ENCODE data around the gene RNF141. TPM values are rescaled to one million over a fixed set of nuclear protein-coding genes. Genes with fewer than 3 reads are reported as not detected.

Gene RNF141
- total RNA-seq, 1 donor from 2014 or later: 10.5 TPM

GRCh38 chr11:10498426-10499250 is 42.3 kb downstream of the RNF141 start:
- intact Hi-C loops (cut with micrococcal nuclease): no loop called here

GRCh38 chr11:10498022-10498400 is 43.0 kb downstream of the RNF141 start:
- intact Hi-C loops (cut with micrococcal nuclease): no loop called here

GRCh38 chr11:10497371-10498021 is 43.5 kb downstream of the RNF141 start:
- intact Hi-C loops (cut with micrococcal nuclease): no loop called here

GRCh38 chr11:10496296-10496936 is 44.6 kb downstream of the RNF141 start:
- intact Hi-C loops (cut with micrococcal nuclease): no loop called here

- intact Hi-C loops (cut with micrococcal nuclease): no loop called here
Measured at GRCh38 chr11:10495464-10495786, 45.6 kb downstream of the RNF141 start.

GRCh38 chr11:10494636-10495463 is 46.1 kb downstream of the RNF141 start:
- intact Hi-C loops (cut with micrococcal nuclease): no loop called here

- intact Hi-C loops (cut with micrococcal nuclease): no loop called here
Measured at GRCh38 chr11:10493041-10493663, 47.8 kb downstream of the RNF141 start.

GRCh38 chr11:10492084-10492483 is 48.9 kb downstream of the RNF141 start:
- intact Hi-C loops (cut with micrococcal nuclease): no loop called here

GRCh38 chr11:10490398-10491241 is 50.4 kb downstream of the RNF141 start:
- intact Hi-C loops (cut with micrococcal nuclease): no loop called here

- intact Hi-C loops (cut with micrococcal nuclease): no loop called here
Measured at GRCh38 chr11:10490032-10490397, 51.0 kb downstream of the RNF141 start.

- intact Hi-C loops (cut with micrococcal nuclease): loop anchor here (1.0 kb wide), 2 partner anchors 30 to 52 kb away; partner anchors contain the start of gene RNF141
Measured at GRCh38 chr11:10488934-10489691, 51.9 kb downstream of the RNF141 start.

- intact Hi-C loops (cut with micrococcal nuclease): loop anchor here (1.0 kb wide), 1 partner anchor 29 kb away; no protein-coding TSS in a partner anchor
Measured at GRCh38 chr11:10488121-10488933, 52.7 kb downstream of the RNF141 start.

- intact Hi-C loops (cut with micrococcal nuclease): no loop called here
Measured at GRCh38 chr11:10487002-10487647, 53.9 kb downstream of the RNF141 start.

- intact Hi-C loops (cut with micrococcal nuclease): no loop called here
Measured at GRCh38 chr11:10486161-10486840, 54.7 kb downstream of the RNF141 start.

- intact Hi-C loops (cut with micrococcal nuclease): no loop called here
Measured at GRCh38 chr11:10485646-10486045, 55.3 kb downstream of the RNF141 start.

GRCh38 chr11:10484461-10485180 is 56.4 kb downstream of the RNF141 start:
- intact Hi-C loops (cut with micrococcal nuclease): no loop called here

GRCh38 chr11:10483584-10483983 is 57.4 kb downstream of the RNF141 start:
- intact Hi-C loops (cut with micrococcal nuclease): no loop called here

Measured in T-helper 1 cell treated with Interleukin-12 subunit alpha and Interleukin-12 subunit beta and Interleukin-4 antibody, amounts not matched to agents 30 ng/mL and 1 ng/mL, for 36 hours (primary cell).